Activated CD4-positive, alpha-beta T cell treated with anti-CD3 and anti-CD28 coated beads for 24 hours (primary cell): ENCODE results near the gene CCDC116.
"Not testable (repeated sequence)": the region's sequence is repeated elsewhere in the genome, so short reads cannot be mapped to it uniquely, and the experiment has no call there.

Experiments
- DNase-seq, 2 donors: peaks; one replicate each; pipeline ENCODE4 v3.0.0-alpha.2; 2020; ENCODE audit warnings: low read depth in 2 of 2

The CCDC116 gene

GRCh38 chr22:21652010-21652546 lies 19.5 kb downstream of the CCDC116 start:
- peak; percentile 69 to 84 for DNase-seq

GRCh38 chr22:21652547-21653545 lies 20.3 kb downstream of the CCDC116 start:
- DNase-seq, result no peak

- DNase-seq, result no peak
These were observed 24.4 kb downstream of the CCDC116 start for GRCh38 chr22:21657020-21657359.

DNA sequence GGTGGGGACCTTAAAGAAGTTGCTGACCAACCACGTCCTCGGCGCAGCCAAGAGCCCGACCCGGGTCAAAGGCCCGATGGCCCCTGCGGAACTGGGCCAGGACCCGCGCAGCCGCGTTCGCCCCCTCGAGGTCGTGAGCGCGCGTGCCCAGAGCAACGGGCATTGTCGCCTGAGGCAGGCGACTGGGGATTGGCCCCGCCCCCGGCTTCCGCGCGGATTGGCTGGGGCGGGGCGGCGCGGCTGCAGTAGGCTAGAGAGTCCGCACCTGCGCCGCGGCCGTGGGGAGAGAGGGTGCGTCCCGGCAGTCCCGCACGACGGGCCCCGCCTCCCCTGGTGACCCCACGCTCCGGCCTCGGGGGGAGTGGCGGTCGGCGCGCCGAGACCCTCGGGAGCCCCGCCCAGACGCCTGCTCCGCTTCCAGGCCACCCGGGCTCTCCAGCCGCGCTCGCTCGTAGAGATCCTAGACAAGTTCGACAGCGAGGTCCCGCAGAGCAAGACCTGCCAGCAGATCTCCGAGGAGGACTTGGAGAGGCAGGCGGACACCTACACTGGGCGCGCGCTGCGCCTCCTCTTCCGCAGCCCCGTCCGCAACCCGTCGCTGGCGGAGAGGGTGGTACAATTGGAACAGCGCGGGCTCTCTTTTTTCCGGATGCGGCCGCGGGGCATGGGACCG lies 24.9 kb downstream of the CCDC116 start:
- peak; percentile 67 to 75 for DNase-seq

DNA sequence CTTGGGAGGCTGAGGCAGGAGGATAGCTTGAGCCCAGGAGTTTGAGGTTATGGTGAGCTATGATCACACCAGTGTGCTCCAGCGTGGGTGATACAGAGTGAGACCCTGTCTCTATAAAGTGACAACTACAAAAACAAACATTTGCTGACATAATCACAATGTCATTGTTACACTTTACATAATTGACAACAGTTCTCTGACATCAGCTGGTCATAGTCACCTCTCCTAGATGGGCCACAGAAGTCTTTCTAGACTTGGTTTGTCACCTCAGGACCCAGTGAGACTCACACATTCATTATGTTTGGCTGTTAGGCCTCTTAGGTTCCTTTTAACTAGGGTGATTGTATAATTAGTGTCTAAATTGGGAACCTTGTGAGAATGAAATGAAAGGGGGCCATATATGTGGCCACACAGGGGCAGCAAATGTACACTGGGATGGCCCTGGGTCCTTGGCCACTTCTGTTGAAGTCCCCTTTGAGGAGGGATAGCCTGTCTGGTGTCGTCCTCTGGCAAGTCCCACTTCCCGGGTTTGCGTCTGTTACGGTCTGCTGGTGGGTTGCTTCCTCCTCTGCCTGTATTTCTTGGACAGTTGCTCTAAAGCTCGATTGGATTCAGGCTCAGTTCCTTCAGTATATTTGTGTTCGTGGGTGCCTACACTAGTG lies 27.4 kb downstream of the CCDC116 start:
- no peak for DNase-seq

GRCh38 chr22:21660904-21661303 lies 28.3 kb downstream of the CCDC116 start:
- no peak for DNase-seq

DNA sequence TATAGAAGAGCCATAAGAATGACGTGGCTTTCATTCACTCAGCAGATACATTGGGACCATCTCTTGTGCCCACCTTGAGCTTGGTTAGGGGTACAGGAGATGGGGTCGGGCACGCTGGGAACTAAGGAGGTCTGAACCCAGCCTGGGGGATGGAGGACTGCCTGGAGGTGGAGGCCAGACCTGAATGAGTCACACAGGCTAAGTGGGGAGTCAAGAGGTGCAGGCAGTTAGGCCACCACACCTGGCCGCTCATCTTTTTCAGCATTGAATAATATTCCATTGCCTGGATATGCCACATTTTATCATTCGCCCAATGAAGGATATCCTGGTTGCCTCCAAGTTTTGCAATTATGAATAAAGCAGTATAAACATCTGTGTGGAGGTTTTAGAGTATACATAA lies 29.4 kb downstream of the CCDC116 start:
- DNase-seq, result no peak

DNA sequence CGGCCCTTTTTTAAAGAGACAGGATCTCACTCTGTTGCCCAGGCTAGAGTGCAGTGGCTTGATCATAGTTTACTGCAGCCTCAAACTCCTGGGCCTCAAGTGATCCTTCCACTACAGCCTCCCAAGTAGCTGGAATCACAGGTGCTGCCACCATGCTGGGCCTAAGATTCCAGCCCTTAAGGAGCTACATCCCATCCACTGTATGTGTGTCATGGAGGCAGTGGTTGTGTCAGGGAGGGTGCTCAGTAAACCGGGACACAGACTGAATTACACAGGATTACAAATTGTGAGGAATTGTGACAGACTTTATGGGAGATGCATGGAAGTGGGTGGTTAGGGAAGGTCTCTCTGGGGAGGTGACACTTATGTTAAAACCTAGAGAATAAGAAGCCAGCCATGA lies 31.2 kb downstream of the CCDC116 start:
- no peak for DNase-seq

DNA sequence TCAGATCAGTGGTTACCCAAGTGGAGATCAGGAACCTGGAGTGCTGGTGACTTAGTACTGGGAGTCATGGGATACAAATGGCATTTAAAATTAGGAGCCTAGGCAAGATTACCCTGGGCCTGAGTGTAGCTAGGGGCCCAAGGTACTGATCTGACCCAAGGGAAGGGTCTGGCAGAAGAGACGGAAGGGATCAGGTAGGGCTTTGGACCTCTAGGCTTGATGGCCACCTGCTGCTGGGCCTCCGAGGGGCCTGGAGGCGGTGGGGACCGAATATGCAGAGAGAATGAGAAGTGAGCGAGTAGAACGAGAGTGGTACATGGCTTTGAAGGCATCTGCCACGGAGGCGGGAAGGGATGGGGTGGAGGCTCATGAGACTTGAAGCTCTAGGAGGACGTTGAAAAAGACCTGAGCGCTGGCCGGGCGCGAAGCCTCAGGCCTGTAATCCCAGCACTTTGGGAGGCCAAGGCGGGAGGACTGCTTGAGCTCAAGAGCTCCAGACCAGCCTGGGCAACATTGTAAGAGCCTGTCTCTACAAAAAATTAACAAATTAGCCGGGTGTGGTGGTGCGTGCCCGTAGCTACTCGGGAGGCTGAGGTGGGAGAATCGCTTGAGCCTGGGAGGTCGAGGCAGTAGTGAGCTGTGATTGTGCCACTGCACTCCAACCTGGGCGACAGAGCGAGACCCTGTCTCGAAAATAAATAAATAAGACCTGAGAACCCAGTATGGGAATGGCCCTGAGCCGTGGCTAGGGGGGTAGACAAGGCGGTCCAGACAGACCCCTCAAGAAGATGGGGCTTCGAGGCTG lies 32.7 kb downstream of the CCDC116 start:
- DNase-seq, result no peak

DNA sequence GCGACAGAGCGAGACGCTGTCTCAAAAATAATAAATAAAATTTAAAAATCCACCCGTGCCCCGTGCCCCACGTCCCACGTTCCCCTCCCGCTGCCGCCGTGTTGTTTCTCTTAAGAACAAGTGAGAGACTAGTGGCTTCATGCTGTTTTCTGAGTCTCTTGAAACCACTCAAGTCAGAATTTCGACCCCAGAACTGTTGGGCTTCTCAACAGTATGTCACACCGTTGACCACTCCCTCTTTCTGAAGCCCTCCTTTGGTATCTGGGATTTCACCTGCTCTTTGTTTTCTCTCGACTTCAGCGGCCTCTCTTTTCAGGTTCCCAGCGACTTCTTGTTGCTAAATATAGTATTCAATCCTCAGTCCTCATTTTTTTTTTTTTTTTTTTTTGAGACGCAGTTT lies 34.2 kb downstream of the CCDC116 start:
- no peak for DNase-seq

DNA sequence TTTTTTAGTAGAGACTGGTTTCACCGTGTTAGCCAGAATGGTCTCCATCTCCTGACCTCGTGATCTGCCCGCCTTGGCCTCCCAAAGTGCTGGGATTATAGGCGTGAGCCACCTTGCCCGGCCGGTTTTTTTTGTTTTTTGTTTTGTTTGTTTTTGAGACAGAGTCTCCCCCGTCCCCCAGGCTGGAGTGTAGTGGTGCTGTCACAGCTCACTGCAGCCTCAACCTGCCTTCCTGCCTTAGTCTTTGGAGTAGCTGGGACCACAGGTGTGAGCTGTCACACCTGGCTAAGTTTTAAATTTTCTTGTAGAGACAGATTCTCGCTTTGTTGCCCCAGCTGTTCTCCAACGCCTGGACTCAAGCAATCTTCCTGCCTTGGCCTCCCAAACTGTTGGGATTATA lies 36.5 kb downstream of the CCDC116 start:
- no peak for DNase-seq

DNA sequence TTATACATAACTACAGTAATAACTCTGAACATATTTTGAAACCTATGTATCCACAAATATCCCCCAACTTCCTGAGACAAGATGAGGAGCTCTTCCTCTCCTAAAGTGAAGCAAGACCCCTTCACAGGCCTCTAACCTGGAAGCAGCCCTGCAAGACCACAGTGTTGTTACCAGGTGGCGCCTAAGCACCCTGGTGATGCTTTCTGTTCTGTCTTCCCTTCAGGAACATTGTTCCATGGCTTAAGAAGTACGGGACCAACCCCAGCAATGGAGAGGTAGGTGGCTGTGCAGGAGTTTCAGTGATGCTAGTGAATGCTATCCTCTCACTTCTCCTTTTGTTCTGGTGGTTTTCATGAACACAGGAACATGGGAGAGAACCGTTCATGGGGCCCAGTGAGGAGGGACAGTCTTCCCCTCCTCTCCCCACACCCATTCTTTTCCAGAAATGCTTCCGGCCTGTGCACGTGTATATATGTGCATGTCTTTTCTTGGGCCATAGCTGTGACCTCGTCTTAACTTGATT lies 39.6 kb downstream of the CCDC116 start:
- DNase-seq, result no peak

DNA sequence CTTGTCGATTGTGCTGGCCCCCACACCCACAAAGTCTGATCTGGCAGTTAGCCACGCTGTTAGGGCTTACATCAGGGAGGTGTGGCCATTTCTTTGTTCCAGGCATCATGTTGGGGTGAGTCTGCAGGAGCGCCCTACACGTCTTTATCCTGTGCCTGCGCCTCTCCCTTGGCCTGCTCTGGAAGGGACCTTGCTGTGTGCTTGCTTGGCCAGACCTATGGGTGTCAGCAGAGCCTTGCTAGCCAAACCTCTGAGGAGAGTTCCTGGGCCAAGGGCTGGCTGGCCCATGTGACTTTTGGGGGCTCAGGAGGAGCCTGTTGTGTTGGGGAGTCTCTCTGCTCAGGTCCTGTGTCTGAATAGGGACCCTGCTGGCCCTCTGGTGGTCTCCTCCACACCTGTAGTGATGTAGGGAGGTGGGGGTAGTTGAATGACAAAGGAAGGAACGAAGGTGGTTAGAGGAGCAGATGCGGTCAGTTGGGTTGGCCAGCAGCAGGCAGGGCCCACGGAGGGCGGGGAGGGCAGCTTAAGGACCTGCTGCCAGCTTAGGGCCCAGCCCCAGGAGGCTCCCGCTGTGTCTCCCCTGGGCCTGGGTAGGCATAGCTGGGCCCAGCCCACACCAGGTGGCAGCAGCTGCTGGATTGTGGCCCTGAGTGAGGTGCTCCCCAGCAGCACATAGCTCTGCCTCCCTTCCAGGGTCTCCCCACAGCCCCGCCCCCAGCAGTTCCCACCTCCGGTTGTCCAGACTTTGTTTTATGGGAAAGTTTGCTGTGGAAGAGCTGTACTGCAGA lies 41.2 kb downstream of the CCDC116 start:
- no peak for DNase-seq

DNA sequence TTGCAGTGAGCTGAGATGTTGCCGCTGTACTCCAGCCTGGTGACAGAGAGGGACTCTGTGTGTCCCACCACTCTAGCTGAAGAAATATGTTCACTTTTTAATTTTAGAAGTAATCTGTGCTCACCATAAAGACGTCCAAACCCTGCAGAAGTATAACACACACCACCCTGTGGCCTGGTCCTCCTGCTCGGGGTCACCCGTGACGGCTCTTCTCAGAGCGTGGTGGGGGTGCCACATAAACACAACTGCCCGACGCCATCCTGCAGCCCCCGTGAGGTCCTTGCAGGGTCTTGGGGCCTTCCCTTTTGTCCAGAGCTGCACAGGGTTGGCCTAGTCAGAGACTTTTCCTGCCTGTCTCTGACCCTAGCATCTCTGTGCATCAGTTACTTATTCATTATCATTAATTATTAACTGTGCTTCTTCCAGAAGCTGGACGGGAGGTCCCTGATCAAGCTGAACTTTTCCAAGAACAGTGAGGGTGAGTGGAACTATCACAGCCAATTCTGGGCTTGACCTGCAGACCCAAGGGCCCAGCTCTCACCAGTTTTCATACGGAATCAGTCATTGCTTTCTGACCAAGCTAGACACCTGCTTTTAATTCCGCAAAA lies 42.2 kb downstream of the CCDC116 start:
- DNase-seq, result no peak

GRCh38 chr22:21677606-21678443 lies 45.3 kb downstream of the CCDC116 start:
- no peak for DNase-seq

- not testable (repeated sequence) for DNase-seq
These were observed 46.3 kb downstream of the CCDC116 start for GRCh38 chr22:21678842-21679241.

DNA sequence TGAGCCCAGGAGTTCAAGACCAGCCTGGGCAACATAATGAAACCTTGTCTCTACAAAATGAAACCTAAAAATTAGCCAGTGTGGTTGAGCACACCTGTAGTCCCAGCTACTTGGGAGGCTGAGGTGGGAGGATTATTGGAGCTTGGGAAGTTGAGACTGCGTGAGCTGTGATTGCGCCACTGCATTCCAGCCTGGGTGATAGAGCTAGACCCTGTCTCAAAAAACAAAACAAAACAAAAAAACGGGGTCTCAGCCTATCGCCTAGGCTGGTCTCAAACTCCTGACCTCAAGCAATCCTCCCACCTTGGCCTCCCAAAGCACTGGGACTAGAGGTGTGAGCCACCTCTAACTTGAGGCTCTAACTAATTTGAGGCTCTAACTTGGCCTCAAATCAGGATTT lies 46.8 kb downstream of the CCDC116 start:
- DNase-seq, result no peak

GRCh38 chr22:21680830-21681565 lies 48.4 kb downstream of the CCDC116 start:
- DNase-seq, result no peak
